Measurements from ENCODE around the gene TRIM33. TPM values are rescaled to one million over a fixed set of nuclear protein-coding genes. Genes with fewer than 3 reads are reported as not detected.

TRIM33 gene
- total and polyA plus RNA-seq, 2 donors (not counting 1 experiment from before 2014, with no cell fraction given) = 13.7 to 61.0 TPM

DNA sequence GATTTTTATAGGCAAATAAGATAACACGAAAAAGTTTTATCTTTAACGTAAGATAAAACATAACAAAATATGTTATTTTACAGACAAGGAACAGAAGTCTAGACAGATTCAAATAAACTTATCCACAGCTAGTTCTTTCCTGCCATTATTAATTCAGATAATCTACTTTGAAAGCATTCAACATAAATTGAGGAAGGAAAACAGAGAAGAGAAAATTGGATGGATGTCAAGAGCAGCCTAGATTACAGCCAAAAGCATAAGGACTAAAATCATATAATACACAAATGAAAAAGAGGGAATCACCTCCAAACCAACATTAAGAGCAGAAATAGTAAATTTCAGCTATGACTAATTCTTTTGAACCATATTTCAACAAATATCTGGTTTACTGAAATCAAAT lies 15.5 kb downstream of the TRIM33 start:
- Mint-ChIP-seq H3K27ac (no peak overlapping the region), H3K4me3 (no peak overlapping the region), H3K27me3 (no peaks in the 10 kb centered on the region), H3K9me3 (ENCODE audit: insufficient read depth) (peaks cover 8% of the 10 kb centered on the region), H3K4me1 (peaks cover 43% of the 10 kb centered on the region)
- DNase-seq (no peak), ATAC-seq (ENCODE audit: low read depth) (no peak)
- Histone ChIP-seq H3K9me3 (ENCODE audit: control extremely low read depth in 1 of 3, control insufficient read depth in 2 of 3, insufficient read depth in 1 of 3, low read length in 2 of 3) (peaks cover 0 to 7% (median 3%) of the 10 kb centered on the region in 3 donors), H3K79me2 (ENCODE audit: control insufficient read depth, insufficient read depth, low read length) (peaks cover 99% of the 10 kb centered on the region), H3K27me3 (replicated peaks in 1 of 4; ENCODE audit: control extremely low read depth in 1 of 4, control insufficient read depth in 3 of 4, insufficient read depth in 4 of 4, low read length in 3 of 4) (no peaks in the 10 kb centered on the region), H3K4me1 (ENCODE audit: control insufficient read depth in 2 of 2, insufficient read depth in 2 of 2, low read length in 2 of 2) (peaks cover 0 to 17% of the 10 kb centered on the region in 2 donors), H3K4me2 (replicated peaks; ENCODE audit: low read depth, low read length, poor library complexity, severe bottlenecking) (no peak overlapping the region), H3K4me3 (ENCODE audit: control extremely low read depth in 1 of 5, extremely low read depth in 1 of 5, insufficient read depth in 1 of 5, low read depth in 2 of 5, low read length in 4 of 5) (no peak overlapping the region), H2AFZ (ENCODE audit: insufficient read depth, low read depth, low read length, poor library complexity, severe bottlenecking) (no peak overlapping the region), H3K9ac (ENCODE audit: low read length) (no peak overlapping the region), H3K36me3 (replicated peaks in 1 of 2; ENCODE audit: control extremely low read depth in 1 of 2, control insufficient read depth in 1 of 2, extremely low read depth in 1 of 2, insufficient read depth in 2 of 2, low read length in 1 of 2) (peaks cover 0 to 4% of the 10 kb centered on the region in 2 experiments), H4K20me1 (ENCODE audit: control insufficient read depth, insufficient read depth, low read length, poor library complexity, severe bottlenecking) (peaks cover 58% of the 10 kb centered on the region), H3K27ac (ENCODE audit: low read length in 2 of 2) (peak overlapping the region in 1 of 2 donors; percentile 48)
- no peak for TF ChIP-seq EZH2 (IDR thresholded peaks at IDR 0.05; ENCODE audit: borderline replicate concordance, insufficient read depth, low read depth, low read length, poor library complexity, severe bottlenecking)
- TF ChIP-seq, protein P1, sequence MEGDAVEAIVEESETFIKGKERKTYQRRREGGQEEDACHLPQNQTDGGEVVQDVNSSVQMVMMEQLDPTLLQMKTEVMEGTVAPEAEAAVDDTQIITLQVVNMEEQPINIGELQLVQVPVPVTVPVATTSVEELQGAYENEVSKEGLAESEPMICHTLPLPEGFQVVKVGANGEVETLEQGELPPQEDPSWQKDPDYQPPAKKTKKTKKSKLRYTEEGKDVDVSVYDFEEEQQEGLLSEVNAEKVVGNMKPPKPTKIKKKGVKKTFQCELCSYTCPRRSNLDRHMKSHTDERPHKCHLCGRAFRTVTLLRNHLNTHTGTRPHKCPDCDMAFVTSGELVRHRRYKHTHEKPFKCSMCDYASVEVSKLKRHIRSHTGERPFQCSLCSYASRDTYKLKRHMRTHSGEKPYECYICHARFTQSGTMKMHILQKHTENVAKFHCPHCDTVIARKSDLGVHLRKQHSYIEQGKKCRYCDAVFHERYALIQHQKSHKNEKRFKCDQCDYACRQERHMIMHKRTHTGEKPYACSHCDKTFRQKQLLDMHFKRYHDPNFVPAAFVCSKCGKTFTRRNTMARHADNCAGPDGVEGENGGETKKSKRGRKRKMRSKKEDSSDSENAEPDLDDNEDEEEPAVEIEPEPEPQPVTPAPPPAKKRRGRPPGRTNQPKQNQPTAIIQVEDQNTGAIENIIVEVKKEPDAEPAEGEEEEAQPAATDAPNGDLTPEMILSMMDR (IDR thresholded peaks at IDR 0.05) = no peak
- ChIA-PET CTCF (no interaction called here), POLR2A (no interaction called here)
- intact Hi-C loops (cut with micrococcal nuclease) = no loop called here
- WGBS (ENCODE audit: insufficient coverage) = no CpG with 5 or more reads among the region's 2 CpGs

DNA sequence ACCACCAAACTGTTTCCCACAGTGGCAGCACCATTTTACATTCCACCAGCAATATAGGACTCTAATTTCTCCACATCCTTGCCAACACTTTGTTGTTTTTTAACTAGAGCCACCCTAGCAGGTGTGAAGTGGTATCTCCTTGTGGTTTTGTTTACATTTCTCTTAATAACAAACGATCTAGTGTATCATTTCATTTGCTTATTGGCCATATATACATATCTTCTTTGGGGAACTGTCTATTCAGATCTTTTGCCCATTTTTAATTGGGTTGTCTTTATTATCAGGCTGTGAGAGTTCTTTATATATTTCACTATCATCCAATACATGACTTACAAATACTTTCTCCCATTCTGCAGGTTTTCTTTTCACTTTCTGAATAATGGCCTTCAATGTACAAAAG lies 18.0 kb downstream of the TRIM33 start:
- H3K27me3 ChIP-seq (replicated peaks in 1 of 4; ENCODE audit: control extremely low read depth in 1 of 4, control insufficient read depth in 3 of 4, insufficient read depth in 4 of 4, low read length in 3 of 4) = no peaks in the 10 kb centered on the region
- peaks cover 46% of the 10 kb centered on the region for H4K20me1 ChIP-seq (ENCODE audit: control insufficient read depth, insufficient read depth, low read length, poor library complexity, severe bottlenecking)
- Mint-ChIP-seq H3K4me3 (no peak overlapping the region), H3K27ac (no peak overlapping the region), H3K27me3 (no peaks in the 10 kb centered on the region), H3K9me3 (ENCODE audit: insufficient read depth) (peaks cover 8% of the 10 kb centered on the region), H3K4me1 (peaks cover 53% of the 10 kb centered on the region)
- peaks cover 0 to 7% (median 4%) of the 10 kb centered on the region in 3 donors for H3K9me3 ChIP-seq (ENCODE audit: control extremely low read depth in 1 of 3, control insufficient read depth in 2 of 3, insufficient read depth in 1 of 3, low read length in 2 of 3)
- no peak overlapping the region for H3K27ac ChIP-seq (ENCODE audit: low read length in 2 of 2)
- no peak overlapping the region for H3K4me2 ChIP-seq (replicated peaks; ENCODE audit: low read depth, low read length, poor library complexity, severe bottlenecking)
- CTCF ChIA-PET = no interaction called here
- TF ChIP-seq, protein P1 (IDR thresholded peaks at IDR 0.05) = no peak
- TF ChIP-seq EZH2 (IDR thresholded peaks at IDR 0.05; ENCODE audit: borderline replicate concordance, insufficient read depth, low read depth, low read length, poor library complexity, severe bottlenecking) = no peak
- no peak for DNase-seq
- peaks cover 11 to 22% of the 10 kb centered on the region in 2 donors for H3K4me1 ChIP-seq (ENCODE audit: control insufficient read depth in 2 of 2, insufficient read depth in 2 of 2, low read length in 2 of 2)
- peaks cover 99% of the 10 kb centered on the region for H3K79me2 ChIP-seq (ENCODE audit: control insufficient read depth, insufficient read depth, low read length)
- no peak for ATAC-seq (ENCODE audit: low read depth)
- WGBS (ENCODE audit: insufficient coverage) = no CpG with 5 or more reads among the region's 1 CpG
- peaks cover 0 to 5% of the 10 kb centered on the region in 2 experiments for H3K36me3 ChIP-seq (replicated peaks in 1 of 2; ENCODE audit: control extremely low read depth in 1 of 2, control insufficient read depth in 1 of 2, extremely low read depth in 1 of 2, insufficient read depth in 2 of 2, low read length in 1 of 2)
- no peak overlapping the region for H2AFZ ChIP-seq (ENCODE audit: insufficient read depth, low read depth, low read length, poor library complexity, severe bottlenecking)
- no peak overlapping the region for H3K4me3 ChIP-seq (ENCODE audit: control extremely low read depth in 1 of 5, extremely low read depth in 1 of 5, insufficient read depth in 1 of 5, low read depth in 2 of 5, low read length in 4 of 5)
- H3K9ac ChIP-seq (ENCODE audit: low read length) = no peak overlapping the region
- POLR2A ChIA-PET = no interaction called here
- intact Hi-C loops (cut with micrococcal nuclease) = no loop called here

Measured in B cell (primary cell).